Upper lobe of left lung (tissue), 4 donors: ENCODE results near the gene CABLES2.
A peak's percentile ranks its signal among the peaks of the same experiment; 100 is the strongest.

Experiments
- POLR2A ChIP-seq, 4 donors: fragments of 450-650 bp; IDR thresholded peaks; one replicate each; pipeline ENCODE4 v1.5.1; 2016 to 2017; ENCODE audit warnings: antibody characterized with exemption in 4 of 4, mild to moderate bottlenecking in 2 of 4
- TF ChIP-seq, protein P1 (sequence below), 6 experiments: fragments of 450-650 bp in 4 of 6; fragments of 200-600 bp in 2 of 6; sonication (generic) in 2 of 6; IDR thresholded peaks; one replicate each; pipeline ENCODE4 v1.5.1; 2016 to 2019; ENCODE audit warnings: antibody characterized with exemption in 6 of 6

DNA sequence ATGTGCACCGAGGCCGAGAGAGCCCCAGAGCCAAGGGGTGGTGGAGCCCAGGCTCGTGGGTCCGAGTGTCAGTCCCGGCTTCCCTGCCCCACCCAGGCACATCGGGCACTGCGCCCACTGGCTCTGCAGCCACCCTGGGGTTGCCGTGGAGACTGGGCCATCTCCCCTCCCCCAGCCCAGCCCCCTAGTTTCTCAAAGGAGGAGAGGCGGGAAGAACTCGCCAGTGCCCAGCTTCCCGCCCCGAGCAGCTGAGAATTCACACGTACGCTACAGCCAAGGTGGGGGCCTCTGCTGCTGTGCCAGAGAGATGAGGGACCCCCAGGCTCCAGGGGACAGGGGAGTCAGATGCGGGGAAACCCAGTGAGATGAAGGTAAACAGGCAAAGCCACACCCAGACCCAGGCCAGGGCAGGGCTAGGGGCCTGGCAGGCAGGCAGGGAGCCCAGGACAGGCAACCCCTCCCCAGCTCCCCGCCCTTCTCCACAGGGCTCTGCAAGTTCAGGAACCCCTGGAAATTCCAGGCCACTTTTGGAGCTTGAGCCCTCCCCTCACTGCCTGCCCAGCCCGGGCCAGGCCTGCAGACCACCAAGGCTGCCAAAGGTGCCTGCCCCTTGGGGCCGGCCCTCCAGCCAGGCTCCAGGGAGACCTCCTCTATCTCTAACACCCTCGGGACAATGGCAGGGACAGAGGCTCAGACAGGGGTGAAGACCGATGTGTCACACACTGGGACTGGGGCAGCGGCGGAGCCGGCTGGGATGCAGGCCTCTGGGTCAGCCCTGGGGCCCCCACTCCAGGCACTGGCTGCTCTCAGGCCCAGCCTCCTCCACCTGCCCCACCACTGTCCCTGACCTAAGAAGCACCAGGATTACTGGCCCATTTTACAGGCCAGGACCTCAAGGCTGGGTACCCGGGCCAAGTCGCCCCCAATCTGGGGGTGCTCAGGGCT, 46.0 kb downstream of the CABLES2 start:
- peak in 1 of 4 donors; percentile 51 for TF ChIP-seq POLR2A (IDR thresholded peaks at IDR 0.05)
- TF ChIP-seq, protein P1, sequence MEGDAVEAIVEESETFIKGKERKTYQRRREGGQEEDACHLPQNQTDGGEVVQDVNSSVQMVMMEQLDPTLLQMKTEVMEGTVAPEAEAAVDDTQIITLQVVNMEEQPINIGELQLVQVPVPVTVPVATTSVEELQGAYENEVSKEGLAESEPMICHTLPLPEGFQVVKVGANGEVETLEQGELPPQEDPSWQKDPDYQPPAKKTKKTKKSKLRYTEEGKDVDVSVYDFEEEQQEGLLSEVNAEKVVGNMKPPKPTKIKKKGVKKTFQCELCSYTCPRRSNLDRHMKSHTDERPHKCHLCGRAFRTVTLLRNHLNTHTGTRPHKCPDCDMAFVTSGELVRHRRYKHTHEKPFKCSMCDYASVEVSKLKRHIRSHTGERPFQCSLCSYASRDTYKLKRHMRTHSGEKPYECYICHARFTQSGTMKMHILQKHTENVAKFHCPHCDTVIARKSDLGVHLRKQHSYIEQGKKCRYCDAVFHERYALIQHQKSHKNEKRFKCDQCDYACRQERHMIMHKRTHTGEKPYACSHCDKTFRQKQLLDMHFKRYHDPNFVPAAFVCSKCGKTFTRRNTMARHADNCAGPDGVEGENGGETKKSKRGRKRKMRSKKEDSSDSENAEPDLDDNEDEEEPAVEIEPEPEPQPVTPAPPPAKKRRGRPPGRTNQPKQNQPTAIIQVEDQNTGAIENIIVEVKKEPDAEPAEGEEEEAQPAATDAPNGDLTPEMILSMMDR (IDR thresholded peaks at IDR 0.05): no peak
